ENCODE data around the gene TDO2. TPM values are rescaled to one million over a fixed set of nuclear protein-coding genes. Genes with fewer than 3 reads are reported as not detected.
"Not testable (repeated sequence)": the region's sequence is repeated elsewhere in the genome, so short reads cannot be mapped to it uniquely, and the experiment has no call there.

Gene TDO2
- total RNA-seq, 2 donors from 2014 or later = not detected

- TF ChIP-seq, protein P1, sequence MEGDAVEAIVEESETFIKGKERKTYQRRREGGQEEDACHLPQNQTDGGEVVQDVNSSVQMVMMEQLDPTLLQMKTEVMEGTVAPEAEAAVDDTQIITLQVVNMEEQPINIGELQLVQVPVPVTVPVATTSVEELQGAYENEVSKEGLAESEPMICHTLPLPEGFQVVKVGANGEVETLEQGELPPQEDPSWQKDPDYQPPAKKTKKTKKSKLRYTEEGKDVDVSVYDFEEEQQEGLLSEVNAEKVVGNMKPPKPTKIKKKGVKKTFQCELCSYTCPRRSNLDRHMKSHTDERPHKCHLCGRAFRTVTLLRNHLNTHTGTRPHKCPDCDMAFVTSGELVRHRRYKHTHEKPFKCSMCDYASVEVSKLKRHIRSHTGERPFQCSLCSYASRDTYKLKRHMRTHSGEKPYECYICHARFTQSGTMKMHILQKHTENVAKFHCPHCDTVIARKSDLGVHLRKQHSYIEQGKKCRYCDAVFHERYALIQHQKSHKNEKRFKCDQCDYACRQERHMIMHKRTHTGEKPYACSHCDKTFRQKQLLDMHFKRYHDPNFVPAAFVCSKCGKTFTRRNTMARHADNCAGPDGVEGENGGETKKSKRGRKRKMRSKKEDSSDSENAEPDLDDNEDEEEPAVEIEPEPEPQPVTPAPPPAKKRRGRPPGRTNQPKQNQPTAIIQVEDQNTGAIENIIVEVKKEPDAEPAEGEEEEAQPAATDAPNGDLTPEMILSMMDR (IDR thresholded peaks at IDR 0.05) = no peak
- no peak for ATAC-seq (ENCODE audit: insufficient number of reproducible peaks, low FRiP score, low read depth)
- Histone ChIP-seq H3K27me3 (replicated peaks; ENCODE audit: insufficient read depth) (no peaks in the 10 kb centered on the region), H3K4me1 (ENCODE audit: control insufficient read depth in 1 of 2, low read depth in 2 of 2) (peaks cover 9 to 15% of the 10 kb centered on the region in 2 donors), H3K4me3 (no peak overlapping the region), H3K36me3 (no peaks in the 10 kb centered on the region), H3K9me3 (no peaks in the 10 kb centered on the region), H3K27ac (no peak overlapping the region)
- no peak for DNase-seq (ENCODE audit: low spot score)
Measured at GRCh38 chr4:155889946-155890345, 13.6 kb upstream of the TDO2 start.

- H3K27ac ChIP-seq = no peak overlapping the region
- H3K27me3 ChIP-seq (replicated peaks; ENCODE audit: insufficient read depth) = no peaks in the 10 kb centered on the region
- DNase-seq (ENCODE audit: low spot score) (no peak), ATAC-seq (ENCODE audit: insufficient number of reproducible peaks, low FRiP score, low read depth) (no peak)
- H3K4me3 ChIP-seq = no peak overlapping the region
- TF ChIP-seq, protein P1 (IDR thresholded peaks at IDR 0.05) = no peak
- H3K36me3 ChIP-seq = no peaks in the 10 kb centered on the region
- no peaks in the 10 kb centered on the region for H3K9me3 ChIP-seq
- peaks cover 9 to 15% of the 10 kb centered on the region in 2 donors for H3K4me1 ChIP-seq (ENCODE audit: control insufficient read depth in 1 of 2, low read depth in 2 of 2)
Measured at GRCh38 chr4:155891058-155891457, 12.4 kb upstream of the TDO2 start.

- not testable (repeated sequence) for DNase-seq (ENCODE audit: low spot score); H3K36me3 ChIP-seq; H3K9me3 ChIP-seq; H3K4me3 ChIP-seq; ATAC-seq (ENCODE audit: insufficient number of reproducible peaks, low FRiP score, low read depth); H3K27ac ChIP-seq; H3K27me3 ChIP-seq (replicated peaks; ENCODE audit: insufficient read depth)
- peaks cover 0 to 11% of the 10 kb centered on the region in 2 donors for H3K4me1 ChIP-seq (ENCODE audit: control insufficient read depth in 1 of 2, low read depth in 2 of 2)
Measured at GRCh38 chr4:155898371-155898770, 5.1 kb upstream of the TDO2 start.

GRCh38 chr4:155899891-155900290 is 3.6 kb upstream of the TDO2 start:
- no peaks in the 10 kb centered on the region for H3K36me3 ChIP-seq
- no peaks in the 10 kb centered on the region for H3K27me3 ChIP-seq (replicated peaks; ENCODE audit: insufficient read depth)
- ATAC-seq (ENCODE audit: insufficient number of reproducible peaks, low FRiP score, low read depth) (no peak), DNase-seq (ENCODE audit: low spot score) (no peak)
- no peaks in the 10 kb centered on the region for H3K9me3 ChIP-seq
- H3K4me1 ChIP-seq (ENCODE audit: control insufficient read depth in 1 of 2, low read depth in 2 of 2) = peaks cover 0 to 11% of the 10 kb centered on the region in 2 donors
- H3K4me3 ChIP-seq = no peak overlapping the region
- TF ChIP-seq, protein P1 (IDR thresholded peaks at IDR 0.05) = no peak
- no peak overlapping the region for H3K27ac ChIP-seq

- H3K27ac ChIP-seq = no peak overlapping the region
- TF ChIP-seq, protein P1 (IDR thresholded peaks at IDR 0.05) = no peak
Measured at GRCh38 chr4:155900381-155900780, 3.1 kb upstream of the TDO2 start.

GRCh38 chr4:155901013-155901412 is 2.5 kb upstream of the TDO2 start:
- no peaks in the 10 kb centered on the region for H3K36me3 ChIP-seq
- ATAC-seq (ENCODE audit: insufficient number of reproducible peaks, low FRiP score, low read depth) = no peak
- H3K4me1 ChIP-seq (ENCODE audit: control insufficient read depth in 1 of 2, low read depth in 2 of 2) = peaks cover 0 to 11% of the 10 kb centered on the region in 2 donors
- no peak overlapping the region for H3K4me3 ChIP-seq
- H3K27ac ChIP-seq = no peak overlapping the region
- no peaks in the 10 kb centered on the region for H3K27me3 ChIP-seq (replicated peaks; ENCODE audit: insufficient read depth)
- TF ChIP-seq, protein P1 (IDR thresholded peaks at IDR 0.05) = no peak
- no peak for DNase-seq (ENCODE audit: low spot score)
- no peaks in the 10 kb centered on the region for H3K9me3 ChIP-seq

More at GRCh38 chr4:155900381-155900780, 3.1 kb upstream of the TDO2 start:
- ATAC-seq (ENCODE audit: insufficient number of reproducible peaks, low FRiP score, low read depth) = no peak
- DNase-seq (ENCODE audit: low spot score) = no peak
- peaks cover 0 to 11% of the 10 kb centered on the region in 2 donors for H3K4me1 ChIP-seq (ENCODE audit: control insufficient read depth in 1 of 2, low read depth in 2 of 2)
- no peaks in the 10 kb centered on the region for H3K36me3 ChIP-seq
- H3K27me3 ChIP-seq (replicated peaks; ENCODE audit: insufficient read depth) = no peaks in the 10 kb centered on the region
- H3K9me3 ChIP-seq = no peaks in the 10 kb centered on the region
- no peak overlapping the region for H3K4me3 ChIP-seq
